Gastroesophageal sphincter (tissue), 4 donors: ENCODE results near the gene PLIN4. TPM values are rescaled to one million over a fixed set of nuclear protein-coding genes. Genes with fewer than 3 reads are reported as not detected.

Experiments
- ATAC-seq: fragments of 150-250 bp; one replicate; pipeline ENCODE4 v1.9.1; 2016; ENCODE audit warnings: mild to moderate bottlenecking, moderate library complexity
- H3K27ac ChIP-seq, 4 donors: fragments of 200-600 bp; sonication (generic) in 3 of 4; 1 replicate in 3 of 4; 2 replicates in 1 of 4; pipeline ENCODE4 v1.5.1; 2016 to 2019
- H3K27me3 ChIP-seq: fragments of 200-600 bp; sonication (generic); one replicate; pipeline ENCODE4 v1.5.1; 2019
- H3K36me3 ChIP-seq, 2 donors: fragments of 200-600 bp; sonication (generic); one replicate each; pipeline ENCODE4 v1.5.1; 2019; ENCODE audit warnings: control low read depth in 1 of 2
- H3K4me1 ChIP-seq, 3 donors: fragments of 200-600 bp; sonication (generic); 1 replicate in 2 of 3; 2 replicates in 1 of 3; pipeline ENCODE4 v1.5.1; 2016 to 2019; ENCODE audit warnings: control low read depth in 2 of 3
- H3K4me3 ChIP-seq, 2 donors: fragments of 200-600 bp; sonication (generic); one replicate each; pipeline ENCODE4 v1.5.1; 2019; ENCODE audit warnings: mild to moderate bottlenecking in 1 of 2, moderate library complexity in 1 of 2
- H3K9me3 ChIP-seq, 3 donors: fragments of 200-600 bp; sonication (generic); one replicate each; pipeline ENCODE4 v1.5.1; 2017 to 2019; ENCODE audit warnings: control low read depth in 2 of 3
- EP300 ChIP-seq: sonication (generic); formaldehyde crosslinking; IDR thresholded peaks from one replicate; pipeline ENCODE4 v1.6.1; 2017; ENCODE audit warnings: antibody characterized with exemption, mild to moderate bottlenecking
- POLR2A ChIP-seq, 2 donors: fragments of 450-650 bp; IDR thresholded peaks; one replicate each; pipeline ENCODE4 v1.6.1; 2017; ENCODE audit warnings: antibody characterized with exemption in 2 of 2, mild to moderate bottlenecking in 2 of 2, moderate library complexity in 1 of 2
- POLR2AphosphoS5 ChIP-seq: sonication (generic); formaldehyde crosslinking; IDR thresholded peaks from one replicate; pipeline ENCODE4 v1.6.1; 2017; ENCODE audit warnings: antibody characterized with exemption
- WGBS, 2 donors: methylation state at CpG; one replicate each; pipeline ENCODE4 v1.1.5; 2018; ENCODE audit warnings: low coverage in 1 of 2; 5-methylcytosine and 5-hydroxymethylcytosine counted together
- total RNA-seq, 4 donors: library from RNA; depleted of rRNA; stranded (reverse); fragments of >200 nt; gene quantifications; one replicate each; pipeline ENCODE4 v1.1.0, GENCODE V29; 2016
- TF ChIP-seq, protein P1 (sequence below), 4 experiments: fragments of 200-600 bp in 2 of 4; fragments of 450-650 bp in 2 of 4; sonication (generic) in 1 of 4; IDR thresholded peaks; one replicate each; pipeline ENCODE4 v1.5.1; 2017 to 2019; ENCODE audit warnings: antibody characterized with exemption in 4 of 4, mild to moderate bottlenecking in 2 of 4, moderate library complexity in 2 of 4

The PLIN4 gene
- total RNA-seq, 4 donors from 2014 or later = 66.0 to 145 (median 87.5) TPM

GRCh38 chr19:4511300-4512054 lies 6.8 kb downstream of the PLIN4 start:
- Histone ChIP-seq H3K4me1 (peaks cover 0 to 44% (median 0%) of the 10 kb centered on the region in 3 donors), H3K36me3 (peaks cover 0 to 64% of the 10 kb centered on the region in 2 donors), H3K4me3 (no peak overlapping the region), H3K9me3 (no peaks in the 10 kb centered on the region), H3K27me3 (no peaks in the 10 kb centered on the region), H3K27ac (no peak overlapping the region)
- TF ChIP-seq, protein P1, sequence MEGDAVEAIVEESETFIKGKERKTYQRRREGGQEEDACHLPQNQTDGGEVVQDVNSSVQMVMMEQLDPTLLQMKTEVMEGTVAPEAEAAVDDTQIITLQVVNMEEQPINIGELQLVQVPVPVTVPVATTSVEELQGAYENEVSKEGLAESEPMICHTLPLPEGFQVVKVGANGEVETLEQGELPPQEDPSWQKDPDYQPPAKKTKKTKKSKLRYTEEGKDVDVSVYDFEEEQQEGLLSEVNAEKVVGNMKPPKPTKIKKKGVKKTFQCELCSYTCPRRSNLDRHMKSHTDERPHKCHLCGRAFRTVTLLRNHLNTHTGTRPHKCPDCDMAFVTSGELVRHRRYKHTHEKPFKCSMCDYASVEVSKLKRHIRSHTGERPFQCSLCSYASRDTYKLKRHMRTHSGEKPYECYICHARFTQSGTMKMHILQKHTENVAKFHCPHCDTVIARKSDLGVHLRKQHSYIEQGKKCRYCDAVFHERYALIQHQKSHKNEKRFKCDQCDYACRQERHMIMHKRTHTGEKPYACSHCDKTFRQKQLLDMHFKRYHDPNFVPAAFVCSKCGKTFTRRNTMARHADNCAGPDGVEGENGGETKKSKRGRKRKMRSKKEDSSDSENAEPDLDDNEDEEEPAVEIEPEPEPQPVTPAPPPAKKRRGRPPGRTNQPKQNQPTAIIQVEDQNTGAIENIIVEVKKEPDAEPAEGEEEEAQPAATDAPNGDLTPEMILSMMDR (IDR thresholded peaks at IDR 0.05) = no peak
- TF ChIP-seq POLR2A (IDR thresholded peaks at IDR 0.05) = no peak
- no peak for TF ChIP-seq POLR2AphosphoS5
- no peak for TF ChIP-seq EP300
- WGBS, 2 donors = 75 to 79% methylated on average over 11 to 18 of the region's 27 CpGs
- ATAC-seq = no peak

GRCh38 chr19:4510435-4511255 lies 7.6 kb downstream of the PLIN4 start:
- no peak overlapping the region for H3K4me3 ChIP-seq
- 20 to 78% methylated on average over 2 to 4 of the region's 37 CpGs for WGBS, 2 donors
- no peaks in the 10 kb centered on the region for H3K9me3 ChIP-seq
- no peaks in the 10 kb centered on the region for H3K27me3 ChIP-seq
- TF ChIP-seq POLR2A (IDR thresholded peaks at IDR 0.05) (no peak), EP300 (no peak), POLR2AphosphoS5 (no peak)
- TF ChIP-seq, protein P1 (IDR thresholded peaks at IDR 0.05) = no peak
- no peak overlapping the region for H3K27ac ChIP-seq
- H3K4me1 ChIP-seq = peaks cover 0 to 37% (median 0%) of the 10 kb centered on the region in 3 donors
- ATAC-seq = no peak
- H3K36me3 ChIP-seq = peaks cover 0 to 72% of the 10 kb centered on the region in 2 donors

GRCh38 chr19:4508698-4509097 lies 9.6 kb downstream of the PLIN4 start:
- no peak for ATAC-seq
- Histone ChIP-seq H3K27ac (peak overlapping the region in 3 of 4 donors; percentile 38 to 59 (median 43)), H3K27me3 (no peaks in the 10 kb centered on the region), H3K4me3 (no peak overlapping the region), H3K9me3 (no peaks in the 10 kb centered on the region), H3K36me3 (peaks cover 0 to 83% of the 10 kb centered on the region in 2 donors), H3K4me1 (peaks cover 0 to 45% (median 0%) of the 10 kb centered on the region in 3 donors)
- TF ChIP-seq EP300 (no peak), POLR2AphosphoS5 (no peak), POLR2A (IDR thresholded peaks at IDR 0.05) (no peak)
- TF ChIP-seq, protein P1 (IDR thresholded peaks at IDR 0.05) = no peak
- WGBS, 2 donors = 89% methylated on average over 8 of the region's 21 CpGs; no CpG with 5 or more reads in 1 of the 2 donors

DNA sequence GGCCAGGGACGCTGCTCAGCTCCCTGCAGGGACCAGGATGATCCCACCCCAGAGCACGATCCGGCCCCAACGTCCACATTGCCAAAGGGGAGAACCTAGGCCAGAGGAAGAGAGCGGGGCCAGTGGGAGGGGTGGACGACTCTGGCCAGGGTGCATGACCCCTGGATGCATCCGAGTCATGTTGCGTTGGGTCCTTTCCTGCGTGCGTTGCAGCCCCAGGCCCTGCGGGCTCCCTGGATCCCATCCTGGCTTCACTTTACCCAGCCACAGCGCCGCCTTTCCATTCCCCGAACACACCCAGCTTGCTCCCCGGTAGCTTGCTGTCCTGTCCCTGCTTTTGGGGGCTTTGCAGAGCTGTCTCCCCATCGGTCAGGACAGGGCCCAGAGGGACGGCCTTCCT lies 10.5 kb downstream of the PLIN4 start:
- peak overlapping the region in 3 of 4 donors; percentile 47 to 59 (median 53) for H3K27ac ChIP-seq
- no peak overlapping the region for H3K4me3 ChIP-seq
- ATAC-seq = no peak
- WGBS, 2 donors = 54 to 84% methylated on average over 5 to 6 of the region's 17 CpGs
- H3K4me1 ChIP-seq = peaks cover 0 to 52% (median 0%) of the 10 kb centered on the region in 3 donors
- peaks cover 0 to 84% of the 10 kb centered on the region in 2 donors for H3K36me3 ChIP-seq
- no peaks in the 10 kb centered on the region for H3K9me3 ChIP-seq
- TF ChIP-seq, protein P1 (IDR thresholded peaks at IDR 0.05) = no peak
- TF ChIP-seq POLR2AphosphoS5 (no peak), EP300 (no peak), POLR2A (IDR thresholded peaks at IDR 0.05) (no peak)
- H3K27me3 ChIP-seq = no peaks in the 10 kb centered on the region
